Upper lobe of left lung (tissue), 6 donors: ENCODE data around the gene CLSTN2. TPM values are rescaled to one million over a fixed set of nuclear protein-coding genes. Genes with fewer than 3 reads are reported as not detected.

Experiments used
- ATAC-seq, 2 donors: fragments of 200-7000 bp; cut with Tn5 transposase; one replicate each; pipeline ENCODE4 v1.9.1; 2022; ENCODE audit warnings: mild to moderate bottlenecking in 2 of 2, moderate library complexity in 2 of 2; ENCODE audit not compliant: low FRiP score in 2 of 2
- DNase-seq, 2 donors: peaks; one replicate each; pipeline ENCODE4 v3.0.0-alpha.2; 2019 to 2020
- H3K27ac ChIP-seq, 4 donors: fragments of 200-600 bp; sonication (generic); one replicate each; pipeline ENCODE4 v1.5.1; 2016 to 2019
- H3K27me3 ChIP-seq, 4 donors: fragments of 200-600 bp; sonication (generic); one replicate each; pipeline ENCODE4 v1.5.1; 2017 to 2019
- H3K36me3 ChIP-seq, 4 donors: fragments of 200-600 bp; sonication (generic); one replicate each; pipeline ENCODE4 v1.5.1; 2016 to 2019
- H3K4me1 ChIP-seq, 4 donors: fragments of 200-600 bp; sonication (generic); one replicate each; pipeline ENCODE4 v1.5.1; 2018 to 2019
- H3K4me3 ChIP-seq, 4 donors: fragments of 200-600 bp; sonication (generic); one replicate each; pipeline ENCODE4 v1.5.1; 2017 to 2019; ENCODE audit warnings: mild to moderate bottlenecking in 2 of 4, moderate library complexity in 1 of 4
- H3K9me3 ChIP-seq, 4 donors: fragments of 200-600 bp; sonication (generic); one replicate each; pipeline ENCODE4 v1.5.1; 2018 to 2019
- EP300 ChIP-seq, 4 donors: sonication (generic); formaldehyde crosslinking; IDR thresholded peaks; one replicate each; pipeline ENCODE4 v1.5.1; 2017; ENCODE audit warnings: antibody characterized with exemption in 4 of 4, control low read depth in 2 of 4
- POLR2A ChIP-seq, 4 donors: fragments of 450-650 bp; IDR thresholded peaks; one replicate each; pipeline ENCODE4 v1.5.1; 2016 to 2017; ENCODE audit warnings: antibody characterized with exemption in 4 of 4, mild to moderate bottlenecking in 2 of 4
- POLR2AphosphoS5 ChIP-seq, 2 donors: sonication (generic); formaldehyde crosslinking; IDR thresholded peaks; one replicate each; pipeline ENCODE4 v1.5.1; 2017; ENCODE audit warnings: antibody characterized with exemption in 2 of 2
- WGBS, 2 donors: methylation state at CpG; one replicate each; pipeline ENCODE4 v1.1.5; 2017 to 2018; 5-methylcytosine and 5-hydroxymethylcytosine counted together
- total RNA-seq, 6 donors: library from RNA; depleted of rRNA in 4 of 6; stranded (reverse); fragments of >200 nt in 4 of 6; gene quantifications; one replicate each; pipeline versions ENCODE4 v1.1.0 to v1.2.1, GENCODE V29; 2016 to 2021
- TF ChIP-seq, protein P1 (sequence below), 6 experiments: fragments of 450-650 bp in 4 of 6; fragments of 200-600 bp in 2 of 6; sonication (generic) in 2 of 6; IDR thresholded peaks; one replicate each; pipeline ENCODE4 v1.5.1; 2016 to 2019; ENCODE audit warnings: antibody characterized with exemption in 6 of 6
- donor health status: DM: no; HTN: no; CAD: no; lungs with moderate emphysema.
- donor health status: DM: no; HTN: yes; CAD: no; lungs with severe emphysema.

The CLSTN2 gene
- total RNA-seq, 6 donors from 2014 or later, result 1.0 to 4.3 (median 1.6) TPM

DNA sequence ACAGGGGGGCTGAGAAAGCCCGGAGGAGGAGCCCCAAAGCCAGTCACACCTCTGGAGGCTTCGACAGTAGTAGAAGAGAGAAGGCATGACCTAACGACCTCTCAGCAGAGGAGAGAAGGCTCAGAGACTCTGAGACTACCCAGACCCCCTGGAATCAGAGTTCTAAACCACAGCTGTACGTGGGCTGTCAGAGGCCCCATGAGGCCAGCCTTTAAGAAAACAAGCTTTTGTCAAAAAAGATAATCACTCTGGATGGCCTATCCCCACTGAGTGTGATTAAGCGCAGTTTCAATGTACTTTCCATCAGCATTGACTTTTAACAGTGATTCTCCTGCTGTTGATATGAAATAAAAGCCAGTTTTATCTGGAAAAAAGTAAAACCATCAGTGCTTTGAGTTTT, 330.3 kb downstream of the CLSTN2 start:
- Histone ChIP-seq H3K4me3 (no peak overlapping the region), H3K4me1 (no peaks in the 10 kb centered on the region), H3K9me3 (no peaks in the 10 kb centered on the region), H3K36me3 (no peaks in the 10 kb centered on the region), H3K27me3 (no peaks in the 10 kb centered on the region), H3K27ac (no peak overlapping the region)
- no peak for ATAC-seq
- DNase-seq, result no peak
- 58 to 68% methylated on average over 5 of the region's 5 CpGs for WGBS, 2 donors
- TF ChIP-seq, protein P1, sequence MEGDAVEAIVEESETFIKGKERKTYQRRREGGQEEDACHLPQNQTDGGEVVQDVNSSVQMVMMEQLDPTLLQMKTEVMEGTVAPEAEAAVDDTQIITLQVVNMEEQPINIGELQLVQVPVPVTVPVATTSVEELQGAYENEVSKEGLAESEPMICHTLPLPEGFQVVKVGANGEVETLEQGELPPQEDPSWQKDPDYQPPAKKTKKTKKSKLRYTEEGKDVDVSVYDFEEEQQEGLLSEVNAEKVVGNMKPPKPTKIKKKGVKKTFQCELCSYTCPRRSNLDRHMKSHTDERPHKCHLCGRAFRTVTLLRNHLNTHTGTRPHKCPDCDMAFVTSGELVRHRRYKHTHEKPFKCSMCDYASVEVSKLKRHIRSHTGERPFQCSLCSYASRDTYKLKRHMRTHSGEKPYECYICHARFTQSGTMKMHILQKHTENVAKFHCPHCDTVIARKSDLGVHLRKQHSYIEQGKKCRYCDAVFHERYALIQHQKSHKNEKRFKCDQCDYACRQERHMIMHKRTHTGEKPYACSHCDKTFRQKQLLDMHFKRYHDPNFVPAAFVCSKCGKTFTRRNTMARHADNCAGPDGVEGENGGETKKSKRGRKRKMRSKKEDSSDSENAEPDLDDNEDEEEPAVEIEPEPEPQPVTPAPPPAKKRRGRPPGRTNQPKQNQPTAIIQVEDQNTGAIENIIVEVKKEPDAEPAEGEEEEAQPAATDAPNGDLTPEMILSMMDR (IDR thresholded peaks at IDR 0.05), result no peak
- TF ChIP-seq EP300 (IDR thresholded peaks at IDR 0.05) (no peak), POLR2A (IDR thresholded peaks at IDR 0.05) (no peak), POLR2AphosphoS5 (IDR thresholded peaks at IDR 0.05) (no peak)

DNA sequence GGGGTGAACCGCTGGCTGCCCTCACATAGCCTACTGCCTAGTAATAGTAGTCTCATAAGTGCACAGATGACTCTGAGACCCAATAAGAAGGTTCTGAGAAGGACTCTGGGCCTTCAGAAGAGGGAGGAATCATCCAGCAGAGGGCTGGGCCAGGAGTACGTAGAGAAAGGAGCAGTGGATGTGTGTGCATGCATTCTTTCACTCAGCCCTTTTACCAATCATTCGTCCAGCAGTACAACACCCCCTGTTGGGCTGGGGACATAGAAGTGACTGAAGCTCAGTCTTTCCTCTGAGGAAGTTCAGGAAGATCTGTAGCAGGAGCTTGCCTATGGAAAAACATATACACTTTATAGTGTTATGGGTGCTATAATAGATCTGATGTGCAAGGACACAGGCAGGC, 333.1 kb downstream of the CLSTN2 start:
- Histone ChIP-seq H3K27ac (no peak overlapping the region), H3K9me3 (no peaks in the 10 kb centered on the region), H3K36me3 (no peaks in the 10 kb centered on the region), H3K27me3 (no peaks in the 10 kb centered on the region), H3K4me1 (no peaks in the 10 kb centered on the region), H3K4me3 (no peak overlapping the region)
- WGBS, 2 donors, result 75 to 79% methylated on average over 3 of the region's 3 CpGs
- TF ChIP-seq EP300 (IDR thresholded peaks at IDR 0.05) (no peak), POLR2A (IDR thresholded peaks at IDR 0.05) (no peak), POLR2AphosphoS5 (IDR thresholded peaks at IDR 0.05) (no peak)
- TF ChIP-seq, protein P1 (IDR thresholded peaks at IDR 0.05), result no peak
- DNase-seq (no peak), ATAC-seq (no peak)

DNA sequence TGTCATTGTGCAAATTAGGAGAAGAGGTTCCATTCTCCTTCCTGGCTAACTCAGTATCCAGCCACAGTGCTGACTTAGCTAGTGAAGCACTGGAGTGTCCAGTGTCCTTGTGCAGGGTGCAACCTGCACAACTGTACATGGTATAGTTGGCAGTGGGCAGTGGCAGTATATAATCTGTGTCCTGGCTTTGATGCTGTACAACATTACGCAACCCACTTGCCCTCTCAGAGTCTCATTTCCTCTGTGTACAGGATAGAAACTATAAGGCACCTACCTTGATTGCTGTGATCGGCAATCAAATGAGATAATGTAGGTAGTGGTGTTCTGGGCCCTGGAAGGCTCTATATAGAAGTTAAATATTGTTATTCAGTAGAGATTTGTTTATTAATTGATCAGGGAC, 333.6 kb downstream of the CLSTN2 start:
- ATAC-seq (no peak), DNase-seq (no peak)
- Histone ChIP-seq H3K4me1 (no peaks in the 10 kb centered on the region), H3K36me3 (no peaks in the 10 kb centered on the region), H3K9me3 (no peaks in the 10 kb centered on the region), H3K4me3 (no peak overlapping the region), H3K27me3 (no peaks in the 10 kb centered on the region), H3K27ac (no peak overlapping the region)
- TF ChIP-seq EP300 (IDR thresholded peaks at IDR 0.05), result no peak
- TF ChIP-seq, protein P1 (IDR thresholded peaks at IDR 0.05), result no peak
- no peak for TF ChIP-seq POLR2A (IDR thresholded peaks at IDR 0.05)
- no peak for TF ChIP-seq POLR2AphosphoS5 (IDR thresholded peaks at IDR 0.05)
- WGBS, 2 donors, result 83 to 96% methylated on average over 2 of the region's 2 CpGs

- Histone ChIP-seq H3K36me3 (no peaks in the 10 kb centered on the region), H3K4me1 (no peaks in the 10 kb centered on the region), H3K27me3 (no peaks in the 10 kb centered on the region), H3K9me3 (no peaks in the 10 kb centered on the region), H3K4me3 (no peak overlapping the region), H3K27ac (no peak overlapping the region)
- no peak for ATAC-seq
- no peak for DNase-seq
- 88 to 100% methylated on average over 1 to 3 of the region's 3 CpGs for WGBS, 2 donors
- TF ChIP-seq, protein P1 (IDR thresholded peaks at IDR 0.05), result no peak
- no peak for TF ChIP-seq POLR2A (IDR thresholded peaks at IDR 0.05)
- TF ChIP-seq POLR2AphosphoS5 (IDR thresholded peaks at IDR 0.05), result no peak
- TF ChIP-seq EP300 (IDR thresholded peaks at IDR 0.05), result no peak
These were observed 335.3 kb downstream of the CLSTN2 start for GRCh38 chr3:140270329-140270728.

GRCh38 chr3:140273542-140274195, 338.7 kb downstream of the CLSTN2 start:
- Histone ChIP-seq H3K9me3 (no peaks in the 10 kb centered on the region), H3K27me3 (no peaks in the 10 kb centered on the region), H3K36me3 (no peaks in the 10 kb centered on the region), H3K4me1 (no peaks in the 10 kb centered on the region), H3K27ac (no peak overlapping the region), H3K4me3 (no peak overlapping the region)
- TF ChIP-seq EP300 (IDR thresholded peaks at IDR 0.05), result no peak
- no peak for TF ChIP-seq POLR2A (IDR thresholded peaks at IDR 0.05)
- 50 to 54% methylated on average over 5 of the region's 5 CpGs for WGBS, 2 donors
- DNase-seq, result no peak
- no peak for ATAC-seq
